Stimulated activated CD4-positive, alpha-beta T cell treated with anti-CD3 and anti-CD28 coated beads, TNF-alpha, amount 100 ng/mL, for 1 hour (primary cell): ENCODE data around the gene EPN2.

ENCODE experiments used
- DNase-seq, 3 donors: peaks; one replicate each; pipeline ENCODE4 v3.0.0-alpha.2; 2020; ENCODE audit warnings: low read depth in 3 of 3, low spot score in 1 of 3

The EPN2 gene

GRCh38 chr17:19238167-19238505 lies 970 bp downstream of the EPN2 start:
- no peak for DNase-seq

- DNase-seq: no peak
Measured at GRCh38 chr17:19239544-19239943, 2.4 kb downstream of the EPN2 start.

GRCh38 chr17:19242323-19242722 lies 5.2 kb downstream of the EPN2 start:
- no peak for DNase-seq

DNA sequence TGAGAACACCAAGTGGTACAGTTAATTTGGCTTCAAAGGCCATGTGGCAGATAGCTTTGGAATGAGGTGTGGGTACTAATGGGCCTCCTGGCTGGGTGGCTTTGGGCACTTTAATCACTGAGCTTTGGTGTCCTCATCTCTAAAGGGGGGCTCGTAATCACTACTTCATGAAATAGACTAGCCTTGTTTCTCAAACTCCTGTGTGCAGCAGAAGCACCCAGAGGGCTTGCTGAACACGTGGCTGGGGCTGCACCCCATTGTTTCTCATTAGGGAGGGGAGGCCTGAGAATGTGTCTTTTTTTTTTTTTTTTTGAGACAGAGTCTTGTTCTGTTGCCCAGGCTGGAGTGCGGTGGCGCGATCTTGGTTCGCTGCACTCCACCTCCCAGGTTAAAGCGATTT lies 5.8 kb downstream of the EPN2 start:
- DNase-seq: no peak

DNA sequence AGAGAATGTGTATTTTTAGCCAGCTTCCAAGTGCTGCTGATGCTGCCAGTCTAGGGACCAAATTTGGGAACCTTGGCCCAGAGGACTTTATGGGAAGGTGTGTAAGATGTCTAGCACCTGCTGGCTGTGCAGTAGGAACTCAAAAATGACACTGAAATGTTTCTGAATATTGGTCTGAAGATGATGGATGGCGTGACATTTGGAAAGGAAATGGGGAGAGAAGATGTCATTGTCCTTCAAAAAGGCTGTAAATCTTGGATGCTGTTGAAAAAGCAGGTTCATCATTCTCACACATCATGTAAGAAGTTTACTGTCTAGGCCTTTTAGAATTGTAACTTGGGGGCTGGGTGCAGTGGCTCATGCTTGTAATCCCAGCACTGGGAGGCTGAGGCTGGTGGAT lies 6.7 kb downstream of the EPN2 start:
- DNase-seq: no peak

- DNase-seq: no peak
Measured at GRCh38 chr17:19244357-19244756, 7.2 kb downstream of the EPN2 start.

- no peak for DNase-seq
Measured at GRCh38 chr17:19244781-19245180, 7.6 kb downstream of the EPN2 start.

- no peak for DNase-seq
Measured at GRCh38 chr17:19247473-19247872, 10.3 kb downstream of the EPN2 start.

DNA sequence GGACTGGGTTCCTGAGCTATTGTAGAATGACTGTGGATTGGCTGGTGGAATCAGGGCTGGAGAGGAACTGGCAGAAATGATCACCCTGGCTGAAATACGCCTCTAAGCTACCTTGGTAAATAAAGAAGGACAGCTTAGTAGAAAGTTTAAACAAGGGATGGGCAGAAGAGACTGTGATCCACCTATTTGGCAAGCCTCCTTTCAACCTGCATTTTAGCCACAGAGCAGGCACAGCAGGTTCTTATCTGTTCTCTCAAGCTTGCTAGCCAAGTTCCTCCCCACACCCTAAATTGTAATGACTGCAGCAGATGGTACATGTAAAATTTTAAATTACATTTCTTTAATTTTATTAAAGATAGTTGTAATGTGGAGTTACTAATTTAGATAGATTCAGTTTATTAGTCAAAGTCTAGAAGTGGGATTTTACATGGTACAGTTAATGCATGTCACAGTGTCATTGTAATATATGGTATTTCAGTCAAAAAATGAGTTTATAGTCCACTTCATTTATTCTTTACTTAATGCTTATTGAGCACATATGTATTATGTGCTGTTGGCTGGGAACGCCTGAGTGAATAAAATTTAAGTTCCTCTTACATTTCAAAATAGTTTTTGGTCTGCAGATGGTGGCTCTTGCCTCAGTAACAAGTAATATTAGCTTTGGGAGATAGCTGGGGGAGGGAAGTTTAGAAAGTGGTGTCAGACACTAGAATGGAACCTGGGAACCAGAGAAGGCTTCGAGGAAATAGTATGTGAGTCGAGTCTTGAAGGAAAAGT lies 11.2 kb downstream of the EPN2 start:
- DNase-seq: no peak

- no peak for DNase-seq
Measured at GRCh38 chr17:19248928-19249574, 11.9 kb downstream of the EPN2 start.

- DNase-seq: no peak
Measured at GRCh38 chr17:19249681-19250080, 12.5 kb downstream of the EPN2 start.

GRCh38 chr17:19250421-19251173 lies 13.4 kb downstream of the EPN2 start:
- no peak for DNase-seq

- no peak for DNase-seq
Measured at GRCh38 chr17:19253112-19253511, 15.9 kb downstream of the EPN2 start.

DNA sequence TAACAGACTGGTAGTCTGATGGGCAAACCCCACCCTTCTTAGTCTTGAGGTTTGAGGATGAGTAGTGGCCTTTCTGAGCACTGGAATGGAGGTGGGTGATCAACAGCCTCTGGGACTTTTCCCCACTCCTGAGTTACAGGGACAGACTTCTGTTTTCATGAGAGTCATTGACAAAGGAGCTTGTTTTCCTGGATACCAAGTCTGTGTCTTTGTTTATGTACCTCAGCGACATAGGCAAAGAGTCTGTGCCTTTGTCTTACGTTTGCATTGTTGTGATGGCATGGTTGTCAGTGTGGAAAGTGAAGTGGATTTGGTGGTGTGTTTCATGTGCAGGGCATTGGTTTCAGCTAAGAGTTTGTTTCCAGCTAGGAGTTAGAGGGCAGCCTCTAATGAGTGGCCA lies 17.5 kb downstream of the EPN2 start:
- no peak for DNase-seq

- no peak for DNase-seq
Measured at GRCh38 chr17:19255279-19255678, 18.1 kb downstream of the EPN2 start.

DNA sequence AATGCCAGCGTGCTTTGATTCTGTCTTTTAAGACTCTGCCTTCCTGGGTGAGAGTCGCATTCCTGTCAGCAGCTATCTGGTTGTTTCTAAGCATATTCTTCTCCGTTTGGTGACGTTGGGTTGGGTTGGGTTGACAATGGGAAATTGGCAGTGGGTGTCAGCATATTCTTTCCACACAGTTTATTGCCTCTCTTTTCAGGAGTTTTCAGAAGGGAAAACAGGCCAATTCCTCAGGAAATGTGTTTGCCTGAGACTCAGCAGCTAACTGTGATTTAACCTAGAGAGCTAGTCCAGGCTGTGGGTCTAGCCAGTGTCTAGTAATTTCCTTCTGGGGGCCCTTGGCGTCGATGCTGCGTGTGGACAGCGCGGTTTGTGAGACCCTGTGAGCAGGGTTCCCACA lies 21.2 kb downstream of the EPN2 start:
- DNase-seq: no peak

DNA sequence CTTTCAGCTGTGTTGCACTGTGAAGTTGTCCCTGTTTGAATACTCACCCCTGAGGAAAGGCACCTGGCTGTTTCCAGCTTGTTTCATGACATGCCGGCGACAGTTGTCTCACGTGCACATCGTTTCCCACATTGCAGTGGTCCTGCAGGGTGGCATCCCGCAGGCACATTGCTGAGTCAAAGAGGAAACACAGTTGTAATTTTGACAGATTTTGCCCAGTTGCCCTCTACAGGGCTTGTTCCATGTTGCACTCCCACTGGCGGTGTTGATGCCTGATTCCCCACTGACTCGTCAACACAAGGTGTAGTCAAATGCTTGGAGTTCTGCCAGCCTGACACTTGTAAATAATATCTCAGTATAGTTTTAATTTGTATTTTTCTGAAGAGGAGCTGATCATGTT lies 23.8 kb downstream of the EPN2 start:
- DNase-seq: no peak

- no peak for DNase-seq
Measured at GRCh38 chr17:19261426-19261825, 24.3 kb downstream of the EPN2 start.

GRCh38 chr17:19262650-19263631 lies 25.8 kb downstream of the EPN2 start:
- no peak for DNase-seq

- DNase-seq: no peak
Measured at GRCh38 chr17:19263641-19264051, 26.5 kb downstream of the EPN2 start.

DNA sequence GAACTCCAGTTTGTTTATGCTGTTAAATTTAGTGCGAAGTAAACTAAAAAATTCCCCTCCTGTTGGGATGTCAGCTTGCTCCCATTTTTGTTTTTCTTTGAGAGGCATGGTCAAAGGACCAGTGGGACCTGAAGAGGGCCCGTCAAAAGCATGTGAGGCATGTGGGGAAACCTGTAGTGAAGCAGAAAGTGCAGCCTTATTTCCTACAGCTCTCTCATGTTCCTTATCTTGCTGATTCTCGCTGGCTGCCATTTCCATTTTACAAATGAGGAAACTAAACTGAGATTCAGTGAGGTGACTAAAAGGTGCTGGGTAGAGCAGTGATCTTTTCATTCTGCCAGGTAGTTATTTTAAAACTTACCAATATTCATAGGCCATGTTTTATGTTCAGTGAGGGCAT lies 27.1 kb downstream of the EPN2 start:
- DNase-seq: no peak
